Thoracic aorta (tissue), 2 donors: ENCODE measurements around the gene MASP2. TPM values are rescaled to one million over a fixed set of nuclear protein-coding genes. Genes with fewer than 3 reads are reported as not detected.
A peak's percentile ranks its signal among the peaks of the same experiment; 100 is the strongest.
"Not testable (repeated sequence)": the region's sequence is repeated elsewhere in the genome, so short reads cannot be mapped to it uniquely, and the experiment has no call there.

Experiments
- ATAC-seq: fragments of 150-250 bp; one replicate; pipeline ENCODE4 v1.8.0; 2017; ENCODE audit warnings: low read depth; ENCODE audit not compliant: insufficient number of reproducible peaks, low FRiP score
- DNase-seq: peaks from one replicate; pipeline ENCODE4 v3.0.0-alpha.2; 2020; ENCODE audit warnings: low spot score
- H3K27ac ChIP-seq, 2 donors: fragments of 200-600 bp; sonication (generic); 1 replicate in 1 of 2; 2 replicates in 1 of 2; pipeline ENCODE4 v1.5.1; 2016; ENCODE audit warnings: mild to moderate bottlenecking in 2 of 2, moderate library complexity in 2 of 2
- H3K27me3 ChIP-seq: fragments of 200-600 bp; sonication (generic); replicated peaks from 2 replicates; pipeline ENCODE4 v1.6.0; 2016; ENCODE audit warnings: mild to moderate bottlenecking; ENCODE audit not compliant: insufficient read depth
- H3K36me3 ChIP-seq: fragments of 200-600 bp; sonication (generic); one replicate; pipeline ENCODE4 v1.5.1; 2016
- H3K4me1 ChIP-seq, 2 donors: fragments of 200-600 bp; sonication (generic); 1 replicate in 1 of 2; 2 replicates in 1 of 2; pipeline versions ENCODE4 v1.5.1 to v1.6.0; 2016; ENCODE audit warnings: low read depth in 2 of 2, mild to moderate bottlenecking in 1 of 2; ENCODE audit not compliant: control insufficient read depth in 1 of 2
- H3K4me3 ChIP-seq: fragments of 200-600 bp; sonication (generic); 2 replicates; pipeline ENCODE4 v1.5.1; 2016; ENCODE audit warnings: mild to moderate bottlenecking
- H3K9me3 ChIP-seq: fragments of 200-600 bp; sonication (generic); 2 replicates; pipeline ENCODE4 v1.5.1; 2016
- total RNA-seq, 2 donors: library from RNA; depleted of rRNA; stranded (reverse); fragments of >200 nt; gene quantifications; one replicate each; pipeline versions ENCODE4 v1.1.0 to v1.2.3, GENCODE V29; 2016
- TF ChIP-seq, protein P1 (sequence below): fragments of 200-600 bp; sonication (generic); IDR thresholded peaks from one replicate; pipeline ENCODE4 v1.5.1; 2019; ENCODE audit warnings: antibody characterized with exemption

The MASP2 gene
- total RNA-seq, 2 donors from 2014 or later = not detected

DNA sequence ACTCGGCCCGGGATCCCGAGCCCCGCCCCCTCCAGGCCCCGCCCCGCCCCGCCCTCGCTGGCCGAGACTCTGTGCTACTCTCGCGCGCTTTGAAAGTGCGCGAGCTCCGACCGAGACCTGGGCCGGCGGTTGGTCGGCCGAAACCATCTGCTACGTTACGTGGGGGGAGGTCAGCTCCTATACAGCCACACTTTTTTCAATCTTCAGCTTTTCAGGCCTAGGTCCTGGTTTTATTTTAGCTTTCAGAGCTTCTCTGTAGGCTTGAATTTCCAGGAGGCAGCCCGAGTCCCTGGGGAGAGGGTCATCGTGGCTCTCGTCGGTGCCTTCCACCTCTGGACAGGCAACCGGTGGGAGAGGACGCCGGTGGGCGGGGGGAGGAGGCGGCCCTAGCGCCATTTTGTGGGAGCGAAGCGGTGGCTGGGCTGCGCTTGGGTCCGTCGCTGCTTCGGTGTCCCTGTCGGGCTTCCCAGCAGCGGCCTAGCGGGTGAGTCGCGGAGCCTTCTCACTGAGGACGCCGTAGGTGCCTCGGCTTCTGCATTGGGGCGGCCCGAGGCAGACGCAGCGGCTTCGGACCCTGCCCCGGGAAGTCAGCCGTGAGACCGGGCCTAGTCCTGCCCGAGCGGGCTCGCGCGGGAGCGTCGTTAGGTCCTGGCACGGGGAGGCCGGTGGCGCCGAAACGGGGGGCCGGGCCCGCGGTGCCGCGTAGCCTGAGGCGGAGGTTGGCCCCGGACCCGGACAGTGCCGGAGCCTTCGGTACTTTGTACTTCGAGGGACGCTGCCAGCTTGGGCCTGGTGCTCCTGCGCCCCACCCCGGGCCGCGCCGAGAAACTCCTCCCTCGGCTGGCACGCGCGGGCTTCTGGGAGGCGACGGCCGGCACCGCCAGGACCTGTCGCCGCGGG lies 34.5 kb downstream of the MASP2 start, which contains the start of gene TARDBP:
TSS of gene TARDBP (plus strand) at position 395 of the 900 bp plus-strand sequence. CDS start 1,074 bp downstream, outside the sequence.
- TF ChIP-seq, protein P1, sequence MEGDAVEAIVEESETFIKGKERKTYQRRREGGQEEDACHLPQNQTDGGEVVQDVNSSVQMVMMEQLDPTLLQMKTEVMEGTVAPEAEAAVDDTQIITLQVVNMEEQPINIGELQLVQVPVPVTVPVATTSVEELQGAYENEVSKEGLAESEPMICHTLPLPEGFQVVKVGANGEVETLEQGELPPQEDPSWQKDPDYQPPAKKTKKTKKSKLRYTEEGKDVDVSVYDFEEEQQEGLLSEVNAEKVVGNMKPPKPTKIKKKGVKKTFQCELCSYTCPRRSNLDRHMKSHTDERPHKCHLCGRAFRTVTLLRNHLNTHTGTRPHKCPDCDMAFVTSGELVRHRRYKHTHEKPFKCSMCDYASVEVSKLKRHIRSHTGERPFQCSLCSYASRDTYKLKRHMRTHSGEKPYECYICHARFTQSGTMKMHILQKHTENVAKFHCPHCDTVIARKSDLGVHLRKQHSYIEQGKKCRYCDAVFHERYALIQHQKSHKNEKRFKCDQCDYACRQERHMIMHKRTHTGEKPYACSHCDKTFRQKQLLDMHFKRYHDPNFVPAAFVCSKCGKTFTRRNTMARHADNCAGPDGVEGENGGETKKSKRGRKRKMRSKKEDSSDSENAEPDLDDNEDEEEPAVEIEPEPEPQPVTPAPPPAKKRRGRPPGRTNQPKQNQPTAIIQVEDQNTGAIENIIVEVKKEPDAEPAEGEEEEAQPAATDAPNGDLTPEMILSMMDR = no peak
- H3K4me1 ChIP-seq = peaks cover 17 to 37% of the 10 kb centered on the region in 2 donors
- ATAC-seq (peak; percentile 98), DNase-seq (peak; percentile 51)
- H3K9me3 ChIP-seq = no peaks in the 10 kb centered on the region
- peaks cover 34% of the 10 kb centered on the region for H3K36me3 ChIP-seq
- H3K27me3 ChIP-seq = no peaks in the 10 kb centered on the region
- H3K27ac ChIP-seq = peak within 1 kb of the TSS; percentile 79 to 95
- peak within 1 kb of the TSS; percentile 93 for H3K4me3 ChIP-seq

- Histone ChIP-seq H3K9me3 (no peaks in the 10 kb centered on the region), H3K4me1 (no peaks in the 10 kb centered on the region), H3K36me3 (no peaks in the 10 kb centered on the region), H3K27me3 (no peaks in the 10 kb centered on the region), H3K4me3 (no peak overlapping the region), H3K27ac (no peak overlapping the region)
- TF ChIP-seq, protein P1 = no peak
- no peak for ATAC-seq
- DNase-seq = no peak
Measured at GRCh38 chr1:11000526-11000925, 46.5 kb downstream of the MASP2 start.

DNA sequence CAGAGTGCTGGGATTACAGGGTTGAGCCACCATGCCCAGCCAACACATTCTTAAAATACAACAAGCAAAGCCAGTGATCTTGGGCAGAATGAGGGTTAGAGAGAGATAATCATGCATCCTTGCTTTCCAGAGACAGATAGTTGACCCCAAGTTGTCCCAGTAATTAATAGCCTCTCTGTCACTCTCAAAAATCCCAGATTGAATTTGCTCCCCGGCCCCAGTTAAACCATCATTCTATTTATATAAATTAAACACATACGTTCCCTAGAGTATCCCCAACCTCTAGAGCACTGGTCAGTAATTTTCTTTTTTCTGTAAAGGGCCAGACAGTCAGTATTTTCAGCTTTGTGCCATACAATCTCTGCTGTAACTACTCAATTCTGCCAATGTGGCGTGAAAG lies 50.9 kb downstream of the MASP2 start:
- Histone ChIP-seq H3K4me3 (no peak overlapping the region), H3K4me1 (no peaks in the 10 kb centered on the region), H3K27me3 (no peaks in the 10 kb centered on the region), H3K36me3 (no peaks in the 10 kb centered on the region), H3K27ac (no peak overlapping the region), H3K9me3 (no peaks in the 10 kb centered on the region)
- no peak for DNase-seq
- no peak for ATAC-seq
- TF ChIP-seq, protein P1 = no peak

DNA sequence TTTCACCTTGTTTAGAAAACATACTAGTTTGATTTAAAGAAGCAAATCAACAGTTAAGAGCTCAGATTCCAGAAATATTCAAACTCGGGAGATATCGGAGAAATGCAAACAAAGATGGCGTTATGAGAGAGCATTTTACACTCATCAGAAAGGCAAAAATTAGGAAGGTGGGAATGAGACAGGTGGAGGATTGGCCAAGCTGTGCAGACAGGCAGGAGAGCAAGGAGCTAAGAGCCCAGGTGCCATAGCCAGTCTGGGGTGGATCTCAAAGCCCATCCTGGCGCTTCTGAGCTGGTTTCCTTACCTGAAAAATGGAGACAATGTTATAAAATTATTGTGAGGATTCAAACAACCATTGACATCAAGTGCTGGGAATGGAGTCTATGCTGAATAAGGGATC lies 54.2 kb downstream of the MASP2 start:
- Histone ChIP-seq H3K4me1 (no peaks in the 10 kb centered on the region), H3K27me3 (no peaks in the 10 kb centered on the region), H3K9me3 (no peaks in the 10 kb centered on the region), H3K27ac (no peak overlapping the region), H3K4me3 (no peak overlapping the region), H3K36me3 (no peaks in the 10 kb centered on the region)
- TF ChIP-seq, protein P1 = no peak
- DNase-seq (no peak), ATAC-seq (no peak)

DNA sequence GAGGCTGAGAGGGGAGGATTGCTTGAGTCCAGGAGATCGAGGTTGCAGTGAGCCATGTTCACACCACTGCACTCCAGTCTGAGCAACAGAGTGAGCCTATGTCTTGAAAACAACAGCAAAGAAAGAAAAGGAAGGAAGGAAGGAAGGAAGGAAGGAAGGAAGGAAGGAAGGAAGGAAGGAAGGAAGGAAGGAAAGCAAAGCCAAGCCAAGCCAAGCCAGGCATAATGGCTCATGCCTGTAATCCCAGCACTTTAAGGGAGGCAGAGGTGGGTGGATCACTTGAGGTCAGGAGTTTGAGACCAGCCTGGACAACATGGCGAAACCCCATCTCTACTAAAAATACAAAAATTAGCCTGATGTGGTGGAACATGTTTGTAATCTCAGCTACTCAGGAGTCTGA lies 55.0 kb downstream of the MASP2 start:
- not testable (repeated sequence) for H3K4me1 ChIP-seq, H3K27ac ChIP-seq, ATAC-seq, H3K36me3 ChIP-seq, H3K27me3 ChIP-seq, H3K9me3 ChIP-seq, H3K4me3 ChIP-seq, DNase-seq
